HK-2 (cell line): Measurements from ENCODE around the gene HOXC5.
"Not testable (repeated sequence)": the region's sequence is repeated elsewhere in the genome, so short reads cannot be mapped to it uniquely, and the experiment has no call there.

Experiments used
- DNase-seq: peaks from one replicate; pipeline ENCODE4 v3.0.0-alpha.2; 2018; ENCODE audit not compliant: unreplicated experiment

Gene HOXC5

DNA sequence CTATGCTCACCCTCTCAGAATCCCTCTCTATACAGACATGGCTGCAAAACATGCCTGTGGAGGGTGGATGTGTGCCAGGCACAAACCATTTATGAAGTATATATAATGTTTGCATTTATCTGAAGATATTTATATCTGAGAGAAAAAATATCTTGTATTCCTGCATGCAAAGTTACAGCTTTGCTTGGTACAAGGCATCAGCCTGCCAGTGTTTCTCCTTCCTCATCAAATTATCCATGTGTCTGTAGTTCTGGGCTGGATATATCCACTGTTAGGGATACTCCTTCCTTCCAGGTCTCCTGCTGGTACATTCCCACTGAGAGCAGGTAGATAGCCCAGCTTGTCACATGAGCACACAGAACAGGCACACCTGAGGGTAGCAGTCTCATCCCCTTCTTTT is 32.8 kb downstream of the HOXC5 start:
- no peak for DNase-seq

- no peak for DNase-seq
These were observed 33.6 kb downstream of the HOXC5 start for GRCh38 chr12:54066408-54066807.

- DNase-seq: no peak
These were observed 35.7 kb downstream of the HOXC5 start for GRCh38 chr12:54068418-54069070.

DNA sequence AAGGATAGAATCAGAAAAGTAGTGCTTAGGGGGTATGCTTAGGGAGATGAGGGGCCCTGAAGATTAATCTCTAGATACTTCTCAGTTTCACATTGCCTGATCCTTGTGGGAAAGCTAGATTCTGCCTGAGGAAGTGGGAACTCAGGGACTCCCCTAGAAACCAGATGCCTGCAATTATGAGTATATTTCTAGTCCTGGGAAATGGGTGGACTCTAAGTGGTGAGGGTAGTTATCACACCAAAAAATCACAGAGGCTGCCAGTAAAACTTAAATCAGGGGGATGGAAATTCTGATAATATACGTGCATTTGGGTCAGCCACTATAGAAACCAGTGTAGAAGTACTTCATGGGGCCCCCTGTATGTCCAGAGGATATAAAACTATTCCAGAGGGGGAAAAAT is 39.1 kb downstream of the HOXC5 start:
- no peak for DNase-seq

GRCh38 chr12:54074308-54074707 is 41.5 kb downstream of the HOXC5 start:
- DNase-seq: no peak

- no peak for DNase-seq
These were observed 42.6 kb downstream of the HOXC5 start for GRCh38 chr12:54075409-54075808.

DNA sequence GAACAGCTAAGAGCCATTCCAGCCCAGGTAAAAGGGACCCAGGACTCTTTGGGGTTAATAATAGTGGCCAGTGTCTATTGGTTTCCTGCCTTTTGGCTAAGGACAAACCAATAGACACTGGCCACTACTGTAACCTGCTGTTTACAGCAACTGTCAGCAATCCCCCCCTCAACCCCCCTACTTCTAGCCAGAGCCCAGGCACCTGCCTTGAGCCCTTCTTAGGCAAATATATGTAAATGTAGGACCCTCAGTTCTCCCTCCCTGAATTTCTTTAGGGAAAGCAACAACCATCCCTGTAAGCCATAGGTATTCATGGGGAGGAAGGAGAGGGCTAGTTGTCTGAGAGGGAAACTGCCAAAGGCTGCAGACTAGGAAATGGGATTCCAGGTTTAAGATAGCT is 43.1 kb downstream of the HOXC5 start:
- DNase-seq: no peak

- not testable (repeated sequence) for DNase-seq
These were observed 45.0 kb downstream of the HOXC5 start for GRCh38 chr12:54077843-54078242.

GRCh38 chr12:54079115-54079514 is 46.3 kb downstream of the HOXC5 start:
- DNase-seq: not testable (repeated sequence)

- DNase-seq: not testable (repeated sequence)
These were observed 47.4 kb downstream of the HOXC5 start for GRCh38 chr12:54080008-54080924.

DNA sequence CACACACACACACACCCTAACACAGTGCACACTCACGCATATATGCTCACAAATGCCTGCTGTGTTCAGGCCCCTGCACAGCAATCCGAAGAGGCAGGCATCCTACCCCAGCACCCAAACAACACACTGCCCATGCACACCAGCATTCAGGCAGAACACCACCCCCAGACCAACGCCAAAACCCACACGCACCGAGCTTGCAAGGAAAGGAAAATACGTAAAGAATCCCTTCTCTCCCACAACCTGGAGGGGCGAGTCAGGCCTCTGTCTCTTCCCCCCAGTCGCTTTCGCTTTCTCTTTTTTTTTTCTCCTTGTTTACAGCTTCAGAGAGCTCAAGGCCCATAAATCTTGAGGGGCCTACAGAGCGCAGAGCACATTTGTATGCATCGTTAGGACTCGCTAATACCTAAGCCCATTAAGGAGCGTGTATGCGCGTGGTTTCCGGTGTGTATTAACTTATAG is 48.2 kb downstream of the HOXC5 start:
- DNase-seq: not testable (repeated sequence)

- DNase-seq: not testable (repeated sequence)
These were observed 48.9 kb downstream of the HOXC5 start for GRCh38 chr12:54081581-54082396.

DNA sequence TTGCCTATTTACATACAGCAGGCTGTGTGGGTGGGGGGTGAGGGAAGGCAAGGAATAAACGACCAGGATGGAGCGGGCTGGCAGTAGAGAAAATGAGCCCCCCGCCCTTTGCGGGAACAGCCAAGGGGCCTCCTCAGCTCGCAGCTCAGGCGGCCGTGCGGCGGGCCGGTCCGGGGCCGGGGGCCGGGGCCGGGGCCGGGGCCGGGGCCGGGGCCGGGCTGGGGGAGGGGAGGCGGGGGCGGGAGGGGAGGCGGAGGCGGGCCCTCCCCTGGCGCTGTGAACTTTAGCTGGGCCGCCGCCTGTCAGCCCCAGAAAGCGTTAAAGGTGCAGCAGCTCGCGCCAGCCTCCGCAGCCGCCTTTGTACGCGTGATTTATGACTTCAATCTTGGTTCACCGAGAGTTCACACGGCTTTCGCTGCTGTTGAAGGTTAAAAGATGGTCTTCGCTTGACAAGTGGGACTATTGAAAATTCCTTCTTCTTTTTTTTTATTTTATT is 49.6 kb downstream of the HOXC5 start:
- DNase-seq: peak; percentile 5
